ENCODE measurements around the gene CTNND2. TPM values are rescaled to one million over a fixed set of nuclear protein-coding genes. Genes with fewer than 3 reads are reported as not detected.
"Not testable (repeated sequence)": the region's sequence is repeated elsewhere in the genome, so short reads cannot be mapped to it uniquely, and the experiment has no call there.

The CTNND2 gene
- total RNA-seq, 1 experiment from 2014 or later: 1.6 TPM

DNA sequence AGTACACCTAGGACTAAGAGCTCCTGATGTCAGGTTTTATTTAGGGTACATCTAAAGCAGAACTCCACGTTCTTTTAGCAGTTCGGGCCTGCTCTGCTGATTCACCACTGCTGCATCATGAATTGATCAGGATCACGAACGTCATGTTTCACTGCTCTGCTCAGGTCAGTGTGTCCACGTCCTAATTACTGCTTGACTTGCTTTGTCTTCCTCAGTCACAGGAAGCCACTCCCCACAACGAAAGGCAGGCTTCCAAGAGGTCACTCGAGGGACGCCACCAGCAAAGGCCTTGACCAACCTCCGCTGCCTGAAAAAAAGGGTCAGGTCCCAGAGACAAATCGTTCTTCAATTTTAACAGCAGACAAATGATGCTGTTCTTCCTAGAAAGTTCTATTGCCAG lies 40.3 kb downstream of the CTNND2 start:
- no peak for DNase-seq (ENCODE audit: low spot score)

DNA sequence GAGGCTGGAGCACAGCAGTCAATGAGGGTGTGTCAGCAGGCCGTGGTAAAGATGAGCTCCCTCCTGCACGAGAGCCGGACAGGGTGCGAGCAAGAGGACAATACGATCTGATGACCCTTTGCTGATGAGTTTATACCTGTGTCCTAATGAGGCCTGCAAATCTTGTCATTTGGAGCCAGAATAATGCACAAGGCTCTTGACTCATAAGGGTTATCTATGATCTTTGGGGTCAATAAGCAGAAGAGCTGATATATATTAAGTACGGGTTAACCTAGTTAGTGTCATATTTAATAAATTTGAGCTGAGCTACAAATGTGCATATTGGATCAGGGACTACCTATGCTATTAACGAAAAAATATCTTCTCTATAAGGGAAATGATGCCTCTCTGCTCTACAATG lies 46.9 kb downstream of the CTNND2 start:
- no peak for DNase-seq (ENCODE audit: low spot score)

GRCh38 chr5:11854936-11855335 lies 49.3 kb downstream of the CTNND2 start:
- DNase-seq (ENCODE audit: low spot score): no peak

GRCh38 chr5:11853796-11854195 lies 50.5 kb downstream of the CTNND2 start:
- DNase-seq (ENCODE audit: low spot score): no peak

GRCh38 chr5:11853140-11853539 lies 51.1 kb downstream of the CTNND2 start:
- DNase-seq (ENCODE audit: low spot score): no peak

DNA sequence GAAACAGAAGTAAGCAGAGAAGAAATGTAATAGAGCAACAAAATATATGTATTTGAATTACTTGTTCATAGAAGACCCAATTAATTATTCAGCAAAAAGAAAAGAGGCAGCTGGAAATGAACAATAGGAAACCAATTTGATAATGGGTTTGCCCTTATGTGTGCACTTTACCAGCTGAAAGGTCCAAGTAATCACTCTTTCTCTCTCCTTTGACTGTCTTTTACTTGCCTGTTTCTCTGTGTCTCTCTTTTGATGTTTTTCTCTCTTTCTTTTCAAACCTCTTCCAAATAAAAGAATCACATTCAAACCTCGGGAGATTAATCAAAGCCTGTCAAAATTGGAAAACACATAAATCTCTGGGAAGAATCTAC lies 51.5 kb downstream of the CTNND2 start:
- DNase-seq (ENCODE audit: low spot score): no peak

DNA sequence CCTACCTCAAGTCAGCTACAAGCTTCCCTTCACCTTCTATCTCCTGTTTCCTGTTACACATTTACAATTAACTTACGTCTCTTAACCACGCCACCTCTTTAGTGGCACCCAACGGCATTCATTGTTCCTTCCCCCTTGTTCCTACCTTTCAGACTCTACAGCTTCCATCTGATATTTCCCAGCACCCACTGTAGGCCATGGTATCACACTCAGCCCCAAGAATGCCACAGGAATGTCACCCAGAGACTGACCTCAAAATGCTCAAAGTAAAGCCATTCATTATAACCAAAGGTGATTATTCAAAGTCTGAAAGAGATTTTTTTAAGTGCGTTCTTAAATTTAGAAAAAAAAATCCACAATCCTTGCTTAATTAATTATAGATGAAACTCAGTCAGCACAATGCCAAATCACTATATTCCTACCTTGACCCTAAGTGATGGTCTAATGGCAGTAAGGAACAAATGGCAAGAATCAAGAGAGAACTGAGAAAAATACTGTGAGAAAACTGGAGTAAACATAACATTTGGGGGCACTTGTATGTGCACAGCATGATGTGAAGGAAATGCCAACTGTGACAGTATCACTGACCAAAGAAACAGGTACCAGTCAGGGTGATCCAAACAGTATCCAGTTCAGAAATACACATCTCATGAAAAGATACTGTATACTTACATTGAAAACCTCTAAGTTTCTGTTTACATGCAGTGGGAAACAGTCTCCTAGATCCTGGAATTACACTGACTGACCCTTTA lies 52.1 kb downstream of the CTNND2 start:
- peak; percentile 14 for DNase-seq (ENCODE audit: low spot score)

GRCh38 chr5:11851416-11851815 lies 52.8 kb downstream of the CTNND2 start:
- peak; percentile 82 for DNase-seq (ENCODE audit: low spot score)

DNA sequence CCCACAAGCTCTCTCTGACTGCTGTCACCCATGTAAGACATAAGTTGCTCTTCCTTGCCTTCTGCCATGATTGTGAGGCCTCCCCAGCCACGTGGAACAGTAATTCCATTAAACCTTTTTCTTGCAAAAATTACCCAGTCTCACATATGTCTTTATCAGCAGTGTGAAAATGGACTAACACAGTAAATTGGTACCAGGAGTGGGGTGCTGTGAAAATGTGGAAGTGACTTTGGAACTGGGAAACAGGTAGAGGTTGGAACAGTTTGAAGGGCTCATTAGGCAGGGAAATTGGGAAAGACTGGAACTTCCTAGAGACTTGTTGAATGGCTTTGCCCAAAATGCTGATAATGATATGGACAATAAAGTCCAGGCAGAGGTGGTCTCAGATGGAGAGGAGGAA lies 75.7 kb downstream of the CTNND2 start:
- DNase-seq (ENCODE audit: low spot score): not testable (repeated sequence)

DNA sequence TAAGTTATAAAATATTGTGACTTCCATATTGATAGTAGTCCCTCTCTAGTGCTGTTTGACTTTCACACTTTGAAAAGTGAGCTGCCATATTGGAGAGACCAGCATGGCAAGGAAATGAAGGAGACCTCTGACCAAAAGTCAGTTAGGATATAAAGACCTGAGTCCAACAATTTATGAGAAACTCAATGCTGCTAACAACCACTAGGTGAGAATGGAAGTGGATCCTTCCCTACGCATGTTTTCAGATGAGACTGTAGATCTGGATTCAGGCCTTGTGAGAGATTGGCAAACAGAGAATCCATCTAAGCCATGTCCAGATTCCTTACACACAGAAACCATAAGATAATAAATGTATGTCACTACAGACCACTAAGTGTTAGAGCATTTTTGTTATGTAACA lies 81.6 kb downstream of the CTNND2 start:
- no peak for DNase-seq (ENCODE audit: low spot score)

DNA sequence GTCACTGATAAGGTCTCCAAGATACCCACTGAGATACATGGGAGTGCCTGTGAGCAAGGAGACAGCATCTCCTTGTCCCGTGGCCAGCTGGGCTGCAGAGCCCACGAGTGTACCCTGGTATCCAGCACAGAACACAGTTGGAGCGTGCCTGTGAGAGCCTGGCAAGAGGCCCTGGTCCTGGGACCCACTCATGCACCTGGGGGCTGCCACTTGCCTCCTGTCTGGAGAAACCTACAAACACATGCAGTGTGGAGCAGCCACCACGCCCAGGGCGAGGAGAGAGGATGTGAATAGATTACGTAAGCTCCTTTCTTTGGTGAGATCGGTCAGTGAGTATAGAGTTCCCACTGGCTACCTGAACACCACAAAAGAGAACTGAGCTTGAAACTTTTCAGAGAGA lies 88.3 kb downstream of the CTNND2 start:
- no peak for DNase-seq (ENCODE audit: low spot score)

DNA sequence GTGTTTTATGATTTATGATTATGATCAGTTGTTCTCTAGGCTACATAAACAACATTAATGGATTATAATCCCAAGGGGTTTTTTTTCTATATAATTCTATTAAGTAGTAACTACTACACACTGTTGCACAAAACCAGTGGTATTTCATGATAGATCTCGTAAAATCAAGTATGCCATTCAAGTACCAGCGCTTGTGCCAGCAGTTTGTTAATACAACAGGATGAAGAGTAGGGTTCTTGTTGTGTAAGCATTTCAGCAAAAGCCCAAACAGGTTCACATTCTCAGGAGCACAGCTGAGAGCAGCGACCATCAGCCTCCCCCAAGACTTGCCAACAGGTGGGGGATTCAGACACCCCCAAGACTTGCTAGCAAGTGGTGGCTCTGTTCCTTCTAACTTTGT lies 88.8 kb downstream of the CTNND2 start:
- no peak for DNase-seq (ENCODE audit: low spot score)

GRCh38 chr5:11814373-11814772 lies 89.9 kb downstream of the CTNND2 start:
- no peak for DNase-seq (ENCODE audit: low spot score)

DNA sequence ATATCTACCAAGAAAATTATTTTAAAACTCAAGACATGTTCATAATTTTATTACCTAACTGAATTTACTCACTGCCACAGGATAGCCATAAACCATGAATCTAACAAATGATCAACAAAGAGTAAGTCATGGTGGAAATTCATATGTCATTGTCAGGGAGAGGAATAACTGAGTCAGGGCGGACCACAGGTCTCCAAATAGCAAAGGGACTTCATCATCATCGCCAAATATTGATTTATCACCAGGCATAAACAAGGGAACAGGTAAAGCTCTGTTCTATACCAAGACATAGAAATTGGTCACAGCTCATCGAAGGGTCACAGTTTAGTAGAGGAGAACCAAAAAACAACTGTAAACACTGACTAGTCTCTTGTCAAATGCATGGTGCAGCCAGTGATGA lies 94.8 kb downstream of the CTNND2 start:
- DNase-seq (ENCODE audit: low spot score): no peak

- no peak for DNase-seq (ENCODE audit: low spot score)
Observed at GRCh38 chr5:11803436-11803835, 100.8 kb downstream of the CTNND2 start.

- DNase-seq (ENCODE audit: low spot score): no peak
Observed at GRCh38 chr5:11801061-11801460, 103.2 kb downstream of the CTNND2 start.

- DNase-seq (ENCODE audit: low spot score): peak; percentile 20
Observed at GRCh38 chr5:11797132-11797531, 107.1 kb downstream of the CTNND2 start.

DNA sequence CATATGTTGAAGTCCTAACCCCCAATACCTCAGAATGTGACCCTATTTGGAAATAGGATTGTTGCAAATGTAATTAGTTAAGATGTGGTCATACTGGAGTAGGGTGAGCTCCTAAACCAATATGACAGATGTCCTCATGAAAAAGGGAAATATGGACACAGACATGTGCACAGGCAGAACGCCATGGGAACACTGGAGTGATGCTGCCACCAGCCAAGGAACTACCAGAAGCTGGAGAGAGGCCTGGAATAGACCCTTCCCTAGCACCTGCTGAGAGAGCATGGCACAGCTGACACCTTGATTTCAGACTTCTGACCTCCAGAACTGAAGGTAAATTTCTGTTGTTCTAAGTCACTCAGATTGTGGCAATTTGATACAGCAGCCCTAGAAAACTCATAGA lies 110.8 kb downstream of the CTNND2 start:
- DNase-seq (ENCODE audit: low spot score): no peak

- no peak for DNase-seq (ENCODE audit: low spot score)
Observed at GRCh38 chr5:11792621-11793020, 111.6 kb downstream of the CTNND2 start.

DNA sequence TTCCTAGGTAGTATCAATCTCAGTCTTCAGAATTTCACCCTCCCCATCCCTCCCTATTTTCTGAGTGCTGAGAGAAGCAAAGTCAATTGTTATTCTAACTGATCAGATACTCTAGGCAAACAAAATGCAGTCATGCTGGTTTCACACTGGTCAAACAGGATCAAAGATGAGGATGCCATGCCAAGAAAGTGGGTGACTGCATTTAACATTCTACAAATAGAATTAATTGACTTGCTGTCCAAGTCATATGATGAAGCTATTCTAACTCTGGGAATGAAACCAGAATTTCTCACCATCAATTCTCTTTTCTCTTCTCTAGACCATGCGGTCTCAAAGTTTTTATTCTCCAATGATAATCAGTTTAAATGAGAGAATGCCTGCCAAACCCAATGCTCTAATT lies 112.5 kb downstream of the CTNND2 start:
- DNase-seq (ENCODE audit: low spot score): no peak

DNA sequence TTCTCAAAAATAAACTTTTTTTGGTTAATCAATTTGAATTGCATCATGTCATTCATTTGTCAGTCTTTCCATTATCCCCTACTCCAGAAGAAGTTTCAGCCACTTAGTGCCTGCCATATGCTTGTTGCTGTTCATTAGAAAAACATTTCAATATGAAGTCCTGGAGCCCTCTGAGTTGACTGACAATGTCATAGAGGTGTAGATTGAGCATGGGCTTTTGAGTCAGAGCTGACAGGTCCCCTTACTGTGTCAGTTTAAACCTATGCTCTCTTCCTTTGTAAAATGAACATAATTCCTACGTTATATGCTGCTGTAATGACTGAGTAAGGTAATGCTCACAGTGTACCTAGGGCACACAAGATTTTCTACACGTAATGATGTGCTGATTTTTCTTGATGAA lies 114.0 kb downstream of the CTNND2 start:
- no peak for DNase-seq (ENCODE audit: low spot score)

DNA sequence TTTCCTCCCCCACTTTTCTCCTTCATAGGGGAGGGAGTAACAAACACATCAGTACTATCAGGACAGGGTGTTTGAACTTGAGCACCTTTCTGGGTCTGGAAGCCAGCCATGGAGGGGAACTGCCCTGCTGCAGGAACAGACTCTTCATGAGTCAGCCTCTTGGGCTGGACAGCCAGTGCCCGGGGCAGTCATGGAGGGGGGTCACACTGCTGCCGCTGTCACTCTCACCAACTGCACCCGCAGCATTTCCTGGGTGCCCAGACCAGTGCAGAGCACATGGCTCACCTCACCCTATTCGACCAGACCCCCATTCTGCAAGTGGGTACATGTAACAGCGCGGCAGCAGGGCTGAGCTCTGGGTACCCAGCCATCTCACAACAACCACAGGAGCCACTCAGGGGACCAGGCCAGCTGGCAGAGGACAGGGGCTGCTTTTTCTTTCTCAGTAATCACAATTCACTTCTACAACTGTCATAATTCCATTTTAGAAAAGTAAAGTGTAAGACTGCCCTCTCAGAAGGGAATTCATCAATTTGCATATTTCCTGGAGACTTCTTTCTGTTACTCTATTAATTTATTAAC lies 118.4 kb downstream of the CTNND2 start:
- DNase-seq (ENCODE audit: low spot score): peak; percentile 15

- no peak for DNase-seq (ENCODE audit: low spot score)
Observed at GRCh38 chr5:11780641-11781345, 123.5 kb downstream of the CTNND2 start.

Data from H4 (cell line).